Stimulated activated CD4-positive, alpha-beta T cell treated with anti-CD3 and anti-CD28 coated beads, TNF-alpha, amount 100 ng/mL, for 1 hour (primary cell): ENCODE results near the gene RAB15.
A peak's percentile ranks its signal among the peaks of the same experiment; 100 is the strongest.

Experiments
- DNase-seq, 3 donors: peaks; one replicate each; pipeline ENCODE4 v3.0.0-alpha.2; 2020; ENCODE audit warnings: low read depth in 3 of 3, low spot score in 1 of 3

Gene RAB15

GRCh38 chr14:64990939-64991338 lies 18.8 kb upstream of the RAB15 start:
- DNase-seq: no peak

- no peak for DNase-seq
Observed at GRCh38 chr14:64990296-64990695, 18.2 kb upstream of the RAB15 start.

DNA sequence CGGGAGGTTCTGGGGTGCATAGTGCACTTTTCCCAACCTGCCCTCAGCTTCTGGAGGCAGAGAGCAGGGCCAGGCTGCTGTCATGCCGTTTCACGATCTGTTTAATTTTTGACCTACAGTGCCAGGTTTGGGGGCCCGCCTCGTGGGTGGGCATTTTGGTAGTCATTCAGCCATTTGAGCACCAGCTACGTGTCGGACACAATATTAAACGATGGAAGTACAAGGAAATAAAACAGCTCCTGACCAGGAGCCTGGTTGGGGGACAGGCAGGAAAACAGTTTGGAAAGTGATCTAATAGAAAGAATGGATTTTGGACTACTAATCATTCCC lies 15.3 kb upstream of the RAB15 start:
- no peak for DNase-seq

DNA sequence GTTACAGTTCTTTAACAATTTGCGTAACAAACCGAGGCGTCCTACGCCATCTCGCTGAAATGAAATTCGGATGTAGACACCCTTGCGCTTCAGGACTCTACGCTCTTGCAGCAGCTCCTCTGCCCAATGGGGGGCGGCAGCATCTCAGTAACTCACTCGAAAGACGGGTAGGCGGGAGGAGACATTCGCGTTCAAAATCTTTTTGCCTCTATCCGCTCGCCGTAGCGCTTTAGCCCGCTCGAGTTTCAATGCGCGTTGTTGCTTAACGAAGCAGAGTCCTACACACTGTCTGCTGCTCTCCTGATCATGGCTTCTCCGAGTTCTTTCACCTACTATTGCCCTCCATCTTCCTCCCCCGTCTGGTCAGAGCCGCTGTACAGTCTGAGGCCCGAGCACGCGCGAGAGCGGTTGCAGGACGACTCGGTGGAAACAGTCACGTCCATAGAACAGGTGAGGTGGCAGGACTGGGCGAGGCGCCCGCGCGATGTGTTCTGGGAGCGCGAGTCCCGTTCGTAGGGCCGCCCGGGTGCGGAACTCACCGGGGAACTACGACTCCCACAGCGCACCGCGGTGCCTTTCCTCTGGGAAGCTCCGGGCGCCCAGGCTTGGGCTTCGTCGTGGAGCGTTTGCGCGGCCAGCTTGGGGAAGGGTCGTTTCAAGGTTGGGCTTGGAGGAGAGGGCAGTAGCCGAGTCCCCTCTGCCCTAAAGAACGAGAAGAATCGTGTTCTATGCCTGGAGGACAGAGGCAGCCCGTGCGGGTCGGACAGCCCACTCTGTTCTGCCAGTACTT lies 14.7 kb upstream of the RAB15 start, which contains the start of gene FNTB:
TSS of gene FNTB (plus strand) at position 248 of the 790 bp plus-strand sequence. CDS start at position 307, 59 bp downstream.
- DNase-seq: peak; percentile 74 to 81 (median 80)

GRCh38 chr14:64983439-64984310 lies 11.5 kb upstream of the RAB15 start:
- DNase-seq: no peak

DNA sequence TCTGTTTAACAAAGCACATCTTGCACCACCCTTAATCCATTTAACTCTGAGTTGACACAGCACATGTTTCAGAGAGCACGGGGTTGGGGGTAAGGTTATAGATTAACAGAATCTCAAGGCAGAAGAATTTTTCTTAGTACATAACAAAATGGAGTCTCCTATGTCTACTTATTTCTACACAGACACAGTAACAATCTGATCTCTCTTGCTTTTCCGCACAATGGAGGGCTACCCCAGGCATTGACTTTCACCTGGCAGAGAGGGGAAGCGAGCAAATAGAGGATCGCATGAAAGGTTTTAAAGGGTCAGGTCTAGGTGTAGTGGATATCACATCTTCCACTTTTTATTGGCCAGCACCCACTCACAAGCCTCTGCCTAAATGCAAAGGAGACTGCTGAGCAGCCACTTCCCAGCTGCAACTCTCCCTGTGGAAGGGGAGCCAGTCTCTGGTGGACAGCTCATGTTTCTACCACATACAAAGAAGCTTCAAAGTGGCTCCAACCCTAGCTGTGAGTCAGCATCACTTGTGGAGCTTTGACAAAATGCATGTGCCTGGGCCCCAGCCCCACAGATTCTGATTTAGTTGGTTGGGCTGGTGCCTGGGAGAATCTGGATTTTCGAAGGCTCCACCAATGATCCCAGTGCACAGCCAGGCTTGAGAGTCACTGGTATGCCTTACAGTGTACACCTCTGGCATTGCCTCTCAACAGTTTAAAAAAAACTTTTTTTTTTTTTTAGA lies 7.4 kb upstream of the RAB15 start:
- no peak for DNase-seq

GRCh38 chr14:64974563-64974962 lies 2.4 kb upstream of the RAB15 start:
- DNase-seq: no peak

- DNase-seq: no peak
Observed at GRCh38 chr14:64973826-64974225, 1.7 kb upstream of the RAB15 start.

- no peak for DNase-seq
Observed at GRCh38 chr14:64973026-64973442, 898 bp upstream of the RAB15 start.

- no peak for DNase-seq
Observed at GRCh38 chr14:64971491-64971942, 619 bp downstream of the RAB15 start.

GRCh38 chr14:64970776-64971477 lies 1.2 kb downstream of the RAB15 start:
- DNase-seq: no peak

- DNase-seq: no peak
Observed at GRCh38 chr14:64970041-64970440, 2.1 kb downstream of the RAB15 start.

GRCh38 chr14:64968651-64969050 lies 3.5 kb downstream of the RAB15 start:
- DNase-seq: no peak

DNA sequence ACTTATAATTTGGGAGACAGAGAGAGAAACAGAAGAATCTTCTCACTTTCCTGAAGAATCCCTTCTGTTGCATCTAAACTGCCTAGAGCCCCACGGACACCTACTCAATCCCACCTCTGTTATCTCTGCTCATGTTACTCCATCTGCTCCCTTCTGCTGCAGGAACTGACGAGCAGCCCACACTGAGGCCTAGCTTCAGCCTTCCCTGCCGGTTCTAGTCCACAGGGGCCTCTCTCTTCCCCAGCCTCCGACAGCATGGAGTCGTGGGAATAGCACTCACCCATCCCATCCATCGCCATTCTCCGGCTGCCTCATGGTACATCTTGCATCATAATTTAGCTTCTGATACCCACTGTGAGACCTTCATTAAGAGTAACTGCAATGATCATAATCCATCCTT lies 4.0 kb downstream of the RAB15 start:
- no peak for DNase-seq

- no peak for DNase-seq
Observed at GRCh38 chr14:64966976-64967375, 5.2 kb downstream of the RAB15 start.

- no peak for DNase-seq
Observed at GRCh38 chr14:64965356-64966000, 6.7 kb downstream of the RAB15 start.

DNA sequence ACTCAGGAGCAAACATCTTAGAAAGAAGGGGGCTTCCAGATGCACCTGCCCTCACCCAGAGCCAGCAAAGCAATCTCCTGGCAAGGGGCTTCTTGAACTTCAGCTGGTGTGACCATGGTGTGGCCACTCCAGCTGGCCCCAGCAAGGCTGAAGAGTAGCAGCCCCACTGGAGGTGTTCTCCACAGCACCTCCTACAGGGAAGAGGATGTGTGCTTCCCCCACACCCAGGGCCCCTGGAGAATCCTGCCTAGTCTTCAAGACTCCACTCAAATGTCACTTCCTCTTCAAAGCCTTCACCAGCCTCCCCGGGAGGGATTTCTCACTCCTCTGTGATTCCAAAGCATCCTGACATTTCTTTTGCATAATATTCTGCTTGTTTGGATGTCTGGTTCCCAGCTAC lies 8.5 kb downstream of the RAB15 start:
- DNase-seq: no peak

- DNase-seq: no peak
Observed at GRCh38 chr14:64960762-64961276, 11.3 kb downstream of the RAB15 start.

GRCh38 chr14:64958743-64959142 lies 13.4 kb downstream of the RAB15 start:
- no peak for DNase-seq

DNA sequence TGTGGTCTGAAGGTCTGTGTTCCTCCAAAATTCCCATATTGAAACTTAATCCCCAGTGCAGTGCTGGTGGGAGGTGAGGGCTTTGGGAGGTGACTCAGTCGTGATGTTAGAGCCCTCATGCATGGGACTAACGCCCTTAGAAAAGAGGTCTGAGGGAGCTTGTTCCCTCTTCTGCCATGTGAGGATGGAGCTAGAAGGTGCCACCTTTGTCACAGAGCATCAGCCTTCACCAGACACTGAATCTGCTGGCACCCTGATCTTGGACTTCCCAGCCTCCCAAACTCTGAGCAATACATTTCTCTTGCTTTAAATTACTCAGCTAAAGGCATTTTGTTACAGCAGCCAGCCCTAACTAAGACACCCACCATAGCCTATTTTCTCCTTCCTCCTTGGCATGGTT lies 13.9 kb downstream of the RAB15 start:
- no peak for DNase-seq
